ENCODE data around the gene PRKCQ.

The PRKCQ gene

GRCh38 chr10:6379015-6379776 lies 200.9 kb downstream of the PRKCQ start:
- no peak for DNase-seq

Measured in NCI-H146 (cell line).